ENCODE results near the gene MSX2. TPM values are rescaled to one million over a fixed set of nuclear protein-coding genes. Genes with fewer than 3 reads are reported as not detected.

MSX2 gene
- total and polyA plus RNA-seq, 2 of the 8 experiments (the other 6 are each of a cell fraction or from before 2014, with no cell fraction given) = 0.24 to 0.47 TPM

- 0 out of 2 replicates have a peak overlapping the region, but pooled peaks have one; percentile 17 for H2BK12ac ChIP-seq (ENCODE audit: low read depth, low read length)
- no peak overlapping the region for H3K14ac ChIP-seq (ENCODE audit: insufficient read length)
- no peak overlapping the region for H3K9ac ChIP-seq (replicated peaks in 1 of 4; ENCODE audit: extremely low read depth in 1 of 4, low read depth in 3 of 4, low read length in 3 of 4)
- peaks cover 0 to 7% (median 6%) of the 10 kb centered on the region in 4 experiments; a peak in 6 of 7 replicates for H3K27me3 ChIP-seq (replicated peaks in 1 of 4; ENCODE audit: control insufficient read depth in 3 of 4, extremely low read depth in 1 of 4, insufficient read depth in 3 of 4, low read length in 3 of 4)
- H3K18ac ChIP-seq (ENCODE audit: extremely low read depth, low read length) = no peak overlapping the region
- H4K5ac ChIP-seq (ENCODE audit: insufficient read length, low read depth, low read length) = no peak overlapping the region
- FAIRE-seq = no peak
- H3K79me2 ChIP-seq (ENCODE audit: control insufficient read depth in 1 of 2, insufficient read depth in 2 of 2, low read length in 2 of 2) = no peaks in the 10 kb centered on the region
- H2AK5ac ChIP-seq (ENCODE audit: low read depth, low read length) = no peak overlapping the region
- H3K4me1 ChIP-seq (replicated peaks in 1 of 4; ENCODE audit: control insufficient read depth in 3 of 4, insufficient read depth in 4 of 4, low read length in 3 of 4) = peaks cover 0 to 3% (median 1%) of the 10 kb centered on the region in 4 experiments; a peak in 5 of 7 replicates
- H4K20me1 ChIP-seq (replicated peaks in 1 of 2; ENCODE audit: control insufficient read depth in 1 of 2, insufficient read depth in 2 of 2, low read length in 2 of 2) = no peaks in the 10 kb centered on the region
- no peak overlapping the region for H2BK15ac ChIP-seq (ENCODE audit: low read length)
- H2BK20ac ChIP-seq (ENCODE audit: low read length) = no peak overlapping the region
- no peak overlapping the region for H3K4me3 ChIP-seq (ENCODE audit: extremely low read depth in 1 of 4, insufficient read depth in 2 of 4, low read depth in 3 of 4, low read length in 4 of 4)
- H2BK120ac ChIP-seq (replicated peaks; ENCODE audit: low read depth, low read length) = no peak overlapping the region
- POLR2A ChIA-PET (ENCODE audit: partially characterized antibody) = no interaction called here
- no peak for TF ChIP-seq BCL11A (IDR thresholded peaks at IDR 0.05; ENCODE audit: low read depth in 2 of 2, low read length in 2 of 2)
- no peak for TF ChIP-seq POLR2AphosphoS5 (IDR thresholded peaks at IDR 0.05; ENCODE audit: low read depth, low read length)
- TF ChIP-seq EZH2 (IDR thresholded peaks at IDR 0.05; ENCODE audit: low read depth, low read length, severe bottlenecking) = no peak
- no peaks in the 10 kb centered on the region for H3K36me3 ChIP-seq (ENCODE audit: control insufficient read depth in 2 of 4, insufficient read depth in 4 of 4, low read length in 3 of 4)
- CTCF ChIA-PET (ENCODE audit: partially characterized antibody) = interaction anchor here (0.8 to 1.4 kb wide), 5 partner anchors 11 to 364 kb away, joined by 3 read pairs; no protein-coding TSS in a partner anchor
- no peaks in the 10 kb centered on the region for H3K79me1 ChIP-seq (ENCODE audit: low read depth, low read length)
- no peak overlapping the region; the same call in 1 of the 2 replicates for H4K8ac ChIP-seq (ENCODE audit: extremely low read depth, insufficient read depth, low read length)
- H3K56ac ChIP-seq (replicated peaks; ENCODE audit: insufficient read length, low read depth, low read length) = no peak overlapping the region
- no peak overlapping the region for H4K91ac ChIP-seq (replicated peaks; ENCODE audit: insufficient read length, low read length)
- no peak overlapping the region for H2AFZ ChIP-seq (ENCODE audit: low read length)
- H3K23me2 ChIP-seq (ENCODE audit: low read depth, low read length) = no peaks in the 10 kb centered on the region; the same call in 1 of the 2 replicates
- H3K27ac ChIP-seq (ENCODE audit: low read depth, low read length) = no peak overlapping the region
- no peak overlapping the region for H3K4me2 ChIP-seq (ENCODE audit: insufficient read depth in 1 of 2, low read depth in 2 of 2, low read length in 2 of 2)
- H3K4ac ChIP-seq (replicated peaks; ENCODE audit: insufficient read length, low read depth, low read length) = no peak overlapping the region
- no peak overlapping the region for H2BK5ac ChIP-seq (ENCODE audit: low read depth, low read length)
- 95% methylated on average over 3 of the region's 3 CpGs; no CpG with 5 or more reads in 1 of the 2 experiments for WGBS, 2 experiments (ENCODE audit: extremely low coverage in 1 of 2, insufficient coverage in 1 of 2, insufficient read length in 1 of 2, insufficient replicate concordance in 2 of 2, low coverage in 1 of 2, low lambda C conversion rate in 2 of 2, missing lambda C conversion rate in 1 of 2)
- DNase-seq (ENCODE audit: low read depth in 1 of 2, low spot score in 2 of 2) = no peak
- H3K23ac ChIP-seq (ENCODE audit: insufficient read length) = no peak overlapping the region
- no peaks in the 10 kb centered on the region for H3K9me3 ChIP-seq (ENCODE audit: insufficient read depth in 2 of 2, low read depth in 1 of 2, low read length in 1 of 2)
These were observed 25.3 kb upstream of the MSX2 start for GRCh38 chr5:174699131-174699530.
